MCF 10A (cell line): Measurements from ENCODE around the gene LYPD6. TPM values are rescaled to one million over a fixed set of nuclear protein-coding genes. Genes with fewer than 3 reads are reported as not detected.
A peak's percentile ranks its signal among the peaks of the same experiment; 100 is the strongest.

Experiments used
- BruUV-seq: library from RNA; stranded (reverse); fragments of 400-500 nt; replicated peaks from 2 replicates; lab custom pipeline; 2021; lab: Mats Ljungman, UMichigan
- CTCF ChIA-PET: fragments of 300-600 bp; sonication (Branson Sonifier 250); formaldehyde crosslinking; extraction: SDS; loops from one replicate; lab custom pipeline; 2021; ENCODE audit warnings: antibody characterized with exemption, inconsistent platforms; lab: Yijun Ruan, JAX
- POLR2A ChIA-PET: fragments of 300-600, 350-650 bp; sonication (Branson Sonifier 250); formaldehyde crosslinking; extraction: SDS; loops from one replicate; lab custom pipeline; 2020; ENCODE audit warnings: antibody characterized with exemption, inconsistent platforms; lab: Yijun Ruan, JAX
- DNase-seq: peaks from one replicate; pipeline ENCODE4 v3.0.0-alpha.2; 2018; ENCODE audit not compliant: unreplicated experiment
- H3K27ac Mint-ChIP-seq: one replicate; pipeline ENCODE4 v1.8.0; 2022; ENCODE audit warnings: mild to moderate bottlenecking, low read depth, mixed read lengths; ENCODE audit not compliant: unreplicated experiment
- H3K27me3 Mint-ChIP-seq: one replicate; pipeline ENCODE4 v1.8.0; 2022; ENCODE audit warnings: mixed read lengths; ENCODE audit not compliant: insufficient read depth, unreplicated experiment
- H3K36me3 Mint-ChIP-seq: one replicate; pipeline ENCODE4 v1.8.0; 2022; ENCODE audit warnings: mild to moderate bottlenecking, moderate library complexity, mixed read lengths; ENCODE audit not compliant: insufficient read depth, unreplicated experiment
- H3K4me1 Mint-ChIP-seq: one replicate; pipeline ENCODE4 v1.8.0; 2022; ENCODE audit warnings: mixed read lengths; ENCODE audit not compliant: insufficient read depth, unreplicated experiment
- H3K4me3 Mint-ChIP-seq: one replicate; pipeline ENCODE4 v1.8.0; 2022; ENCODE audit warnings: mild to moderate bottlenecking, moderate library complexity, mixed read lengths; ENCODE audit not compliant: unreplicated experiment
- H3K9me3 Mint-ChIP-seq: one replicate; pipeline ENCODE4 v1.8.0; 2022; ENCODE audit warnings: mixed read lengths; ENCODE audit not compliant: unreplicated experiment
- CTCF ChIP-seq: fragments of 200-600 bp; IDR thresholded peaks from one replicate; pipeline ENCODE4 v1.8.0; 2022; ENCODE audit warnings: antibody characterized with exemption, mild to moderate bottlenecking; ENCODE audit not compliant: unreplicated experiment
- intact Hi-C: fragments of 100-400 bp; cut with micrococcal nuclease; formaldehyde crosslinking; loops from 2 replicates; pipeline ENCODE4 v1.14.1; 2022
- total RNA-seq: library from RNA; stranded (reverse); gene quantifications from 2 replicates; pipeline ENCODE4 v1.2.3, GENCODE V29; 2022

LYPD6 gene
- total RNA-seq, 1 experiment from 2014 or later = 3.2 TPM

GRCh38 chr2:149353421-149353820 is 23.0 kb downstream of the LYPD6 start:
- Mint-ChIP-seq H3K27ac (no peak overlapping the region), H3K9me3 (no peaks in the 10 kb centered on the region), H3K36me3 (no peaks in the 10 kb centered on the region), H3K4me1 (no peaks in the 10 kb centered on the region), H3K4me3 (no peak overlapping the region), H3K27me3 (no peaks in the 10 kb centered on the region)
- ChIA-PET POLR2A (no interaction called here), CTCF (interaction anchor here (0.8 kb wide), 1 partner anchor 270 kb away, joined by 4 read pairs; no protein-coding TSS in a partner anchor)
- BruUV-seq = no TSS peak
- TF ChIP-seq CTCF = no peak
- no peak for DNase-seq
- intact Hi-C loops = no loop called here

- Mint-ChIP-seq H3K4me1 (peaks cover 8% of the 10 kb centered on the region), H3K27ac (no peak overlapping the region), H3K36me3 (no peaks in the 10 kb centered on the region), H3K4me3 (no peak overlapping the region), H3K27me3 (no peaks in the 10 kb centered on the region), H3K9me3 (no peaks in the 10 kb centered on the region)
- intact Hi-C loops = no loop called here
- no peak for DNase-seq
- ChIA-PET POLR2A (interaction anchor here (1.0 kb wide), 1 partner anchor 10 kb away, joined by 3 read pairs; no protein-coding TSS in a partner anchor), CTCF (no interaction called here)
- TF ChIP-seq CTCF = no peak
- no TSS peak for BruUV-seq
These were observed 25.5 kb downstream of the LYPD6 start for GRCh38 chr2:149355716-149356422.

- H3K27ac Mint-ChIP-seq = no peak overlapping the region
- peaks cover 8% of the 10 kb centered on the region for H3K4me1 Mint-ChIP-seq
- no peak for TF ChIP-seq CTCF
- no peaks in the 10 kb centered on the region for H3K36me3 Mint-ChIP-seq
- intact Hi-C loops = no loop called here
- no peaks in the 10 kb centered on the region for H3K27me3 Mint-ChIP-seq
- no peaks in the 10 kb centered on the region for H3K9me3 Mint-ChIP-seq
- CTCF ChIA-PET = no interaction called here
- POLR2A ChIA-PET = interaction anchor here (1.0 kb wide), 1 partner anchor 9 kb away, joined by 3 read pairs; no protein-coding TSS in a partner anchor
- BruUV-seq = no TSS peak
- DNase-seq = no peak
- no peak overlapping the region for H3K4me3 Mint-ChIP-seq
These were observed 26.7 kb downstream of the LYPD6 start for GRCh38 chr2:149357058-149357457.

- no TSS peak for BruUV-seq
- no peak for DNase-seq
- Mint-ChIP-seq H3K27ac (peak overlapping the region; percentile 61), H3K27me3 (no peaks in the 10 kb centered on the region), H3K4me1 (peaks cover 8% of the 10 kb centered on the region), H3K9me3 (no peaks in the 10 kb centered on the region), H3K4me3 (no peak overlapping the region), H3K36me3 (no peaks in the 10 kb centered on the region)
- CTCF ChIA-PET = no interaction called here
- intact Hi-C loops = no loop called here
- POLR2A ChIA-PET = no interaction called here
- no peak for TF ChIP-seq CTCF
These were observed 29.7 kb downstream of the LYPD6 start for GRCh38 chr2:149360106-149360505.
